SK-N-SH treated with all-trans-retinoic acid at 6 μM for 48 hours (cell line): Measurements from ENCODE around the gene MTX2.
"Not testable (repeated sequence)": the region's sequence is repeated elsewhere in the genome, so short reads cannot be mapped to it uniquely, and the experiment has no call there.

ENCODE experiments used
- ATAC-seq: fragments of 200-7000 bp; cut with Tn5 transposase; 3 replicates; pipeline ENCODE4 v1.9.1; 2020; ENCODE audit warnings: mild to moderate bottlenecking, moderate library complexity
- ARNTL ChIP-seq: fragments of 450-650 bp; formaldehyde crosslinking; IDR thresholded peaks from 2 replicates; pipeline ENCODE4 v1.5.0; 2020; ENCODE audit warnings: low read depth, mild to moderate bottlenecking, moderate library complexity, borderline replicate concordance
- BACH2 ChIP-seq: fragments of 250-450 bp; sonication (Bioruptor Pico); IDR thresholded peaks from 2 replicates; pipeline ENCODE4 v1.9.0; 2021; ENCODE audit warnings: mild to moderate bottlenecking, borderline replicate concordance
- CSDC2 ChIP-seq: fragments of 250-450 bp; sonication (Bioruptor Pico); IDR thresholded peaks from 2 replicates; pipeline ENCODE4 v1.5.0; 2020; ENCODE audit warnings: mild to moderate bottlenecking, moderate library complexity
- ESRRG ChIP-seq: fragments of 250-450 bp; sonication (Bioruptor Pico); IDR thresholded peaks from 2 replicates; pipeline ENCODE4 v1.6.1; 2021; ENCODE audit warnings: mild to moderate bottlenecking
- GLIS3 ChIP-seq: fragments of 250-450 bp; sonication (Bioruptor Pico); IDR thresholded peaks from 2 replicates; pipeline ENCODE4 v1.5.0; 2020; ENCODE audit warnings: mild to moderate bottlenecking, moderate library complexity
- ISL1 ChIP-seq: fragments of 250-450 bp; sonication (Bioruptor Pico); IDR thresholded peaks from 2 replicates; pipeline ENCODE4 v2.1.2; 2022; ENCODE audit warnings: mild to moderate bottlenecking, moderate library complexity
- OSR1 ChIP-seq: fragments of 250-450 bp; sonication (Bioruptor Pico); IDR thresholded peaks from 2 replicates; pipeline ENCODE4 v1.8.0; 2022; ENCODE audit warnings: moderate library complexity, mild to moderate bottlenecking, inconsistent platforms
- PPARA ChIP-seq: fragments of 250-450 bp; sonication (Bioruptor Pico); IDR thresholded peaks from 2 replicates; pipeline ENCODE4 v1.5.0; 2020; ENCODE audit warnings: mild to moderate bottlenecking, borderline replicate concordance
- RARB ChIP-seq: fragments of 250-450 bp; sonication (Bioruptor Pico); IDR thresholded peaks from 2 replicates; pipeline ENCODE4 v1.8.0; 2021; ENCODE audit warnings: mild to moderate bottlenecking, moderate library complexity
- SNAI2 ChIP-seq: fragments of 250-450 bp; sonication (Bioruptor Pico); IDR thresholded peaks from 2 replicates; pipeline ENCODE4 v1.5.0; 2020; ENCODE audit warnings: mild to moderate bottlenecking, moderate library complexity
- ZFP3 ChIP-seq: fragments of 250-450 bp; sonication (Bioruptor Pico); IDR thresholded peaks from 2 replicates; pipeline ENCODE4 v1.5.0; 2020; ENCODE audit warnings: mild to moderate bottlenecking, moderate library complexity
- ZNF565 ChIP-seq: fragments of 450-650 bp; formaldehyde crosslinking; conservative IDR thresholded peaks from 2 replicates; pipeline ENCODE4 v1.5.0; 2020; ENCODE audit warnings: low read depth, mild to moderate bottlenecking, moderate library complexity
- ZNF8 ChIP-seq: fragments of 450-650 bp; formaldehyde crosslinking; IDR thresholded peaks from 2 replicates; pipeline ENCODE4 v1.5.0; 2020; ENCODE audit warnings: mild to moderate bottlenecking, moderate library complexity
- TF ChIP-seq, protein P1 (sequence below): fragments of 250-450 bp; sonication (Bioruptor Pico); IDR thresholded peaks from 2 replicates; pipeline ENCODE4 v1.5.1; 2020; ENCODE audit warnings: low read depth, mild to moderate bottlenecking, moderate library complexity
- TF ChIP-seq, protein P2 (sequence below): fragments of 250-450 bp; sonication (Bioruptor Pico); IDR thresholded peaks from 2 replicates; pipeline ENCODE4 v1.8.0; 2020; ENCODE audit warnings: mild to moderate bottlenecking, moderate library complexity, borderline replicate concordance
- TF ChIP-seq, protein P3 (sequence below): fragments of 250-450 bp; sonication (Bioruptor Pico); IDR thresholded peaks from 2 replicates; pipeline ENCODE4 v1.8.0; 2021; ENCODE audit warnings: low read depth, mild to moderate bottlenecking, moderate library complexity, borderline replicate concordance
- TF ChIP-seq, protein P4 (sequence below): fragments of 250-450 bp; sonication (Bioruptor Pico); IDR thresholded peaks from 2 replicates; pipeline ENCODE4 v1.5.1; 2021; ENCODE audit warnings: mild to moderate bottlenecking, moderate library complexity
- TF ChIP-seq, protein P5 (sequence below): fragments of 250-450 bp; sonication (Bioruptor Pico); IDR thresholded peaks from 2 replicates; pipeline ENCODE4 v1.5.0; 2020; ENCODE audit warnings: mild to moderate bottlenecking, moderate library complexity

MTX2 gene

DNA sequence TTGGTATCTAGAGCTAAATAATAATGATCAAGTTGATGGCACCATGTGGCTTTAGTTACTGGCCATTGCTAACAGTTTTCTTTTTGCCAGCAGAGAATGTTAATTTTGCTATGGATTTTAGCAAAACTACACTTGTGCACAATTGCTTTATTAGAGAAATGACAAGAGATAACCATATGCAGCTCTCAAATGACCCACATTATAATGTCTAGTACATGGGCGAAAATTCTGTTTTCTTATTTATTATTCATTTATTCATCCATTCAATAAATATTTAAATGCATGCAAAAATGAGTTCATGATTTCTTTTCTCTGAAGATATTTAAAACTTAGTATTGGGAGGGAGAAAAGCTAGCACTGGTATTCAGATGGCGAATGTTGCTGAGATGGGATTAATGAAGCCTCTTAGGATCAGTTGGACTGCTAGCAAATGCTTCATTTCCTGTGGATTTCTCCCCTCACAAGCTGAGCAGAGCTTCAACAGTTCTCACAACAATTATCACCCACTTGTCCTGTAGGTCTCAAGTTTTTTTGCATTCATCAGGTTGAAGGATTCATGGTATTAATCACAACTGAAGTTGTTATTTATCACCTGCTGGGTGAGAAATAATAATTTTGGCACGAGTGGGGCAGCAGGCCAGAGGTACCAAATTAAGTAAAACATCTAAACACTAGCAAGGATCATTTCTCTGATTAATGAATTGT is 95.2 kb downstream of the MTX2 start:
- no peak for ATAC-seq

DNA sequence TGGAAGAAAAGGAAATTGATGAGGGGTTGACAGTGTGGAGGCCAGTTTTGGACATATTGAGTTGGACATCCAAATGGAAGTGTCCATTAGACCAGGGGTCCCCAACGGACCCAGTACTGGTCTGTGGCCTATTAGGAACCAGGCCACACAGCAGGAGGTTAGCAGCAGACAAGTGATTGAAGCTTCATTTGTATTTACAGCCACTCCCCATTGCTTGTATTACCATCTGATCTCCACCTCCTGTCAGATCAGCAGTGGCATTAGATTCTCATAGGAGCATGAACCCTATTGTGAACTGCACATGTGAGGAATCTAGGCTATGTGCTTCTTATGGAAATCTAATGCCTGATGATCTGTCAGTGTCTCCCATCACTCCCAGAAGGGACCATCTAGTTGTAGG is 99.1 kb downstream of the MTX2 start:
- TF ChIP-seq, protein P1, sequence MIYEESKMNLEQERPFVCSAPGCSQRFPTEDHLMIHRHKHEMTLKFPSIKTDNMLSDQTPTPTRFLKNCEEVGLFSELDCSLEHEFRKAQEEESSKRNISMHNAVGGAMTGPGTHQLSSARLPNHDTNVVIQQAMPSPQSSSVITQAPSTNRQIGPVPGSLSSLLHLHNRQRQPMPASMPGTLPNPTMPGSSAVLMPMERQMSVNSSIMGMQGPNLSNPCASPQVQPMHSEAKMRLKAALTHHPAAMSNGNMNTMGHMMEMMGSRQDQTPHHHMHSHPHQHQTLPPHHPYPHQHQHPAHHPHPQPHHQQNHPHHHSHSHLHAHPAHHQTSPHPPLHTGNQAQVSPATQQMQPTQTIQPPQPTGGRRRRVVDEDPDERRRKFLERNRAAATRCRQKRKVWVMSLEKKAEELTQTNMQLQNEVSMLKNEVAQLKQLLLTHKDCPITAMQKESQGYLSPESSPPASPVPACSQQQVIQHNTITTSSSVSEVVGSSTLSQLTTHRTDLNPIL (CRISPR knock-in tag): no peak
- no peak for TF ChIP-seq BACH2 (CRISPR knock-in tag)
- TF ChIP-seq CSDC2 (CRISPR knock-in tag): no peak
- TF ChIP-seq ISL1: no peak
- TF ChIP-seq GLIS3 (CRISPR knock-in tag): no peak
- TF ChIP-seq ZNF8 (CRISPR knock-in tag): no peak
- no peak for TF ChIP-seq ESRRG
- no peak for TF ChIP-seq SNAI2 (CRISPR knock-in tag)
- no peak for TF ChIP-seq PPARA
- TF ChIP-seq ARNTL: no peak
- TF ChIP-seq OSR1: no peak
- TF ChIP-seq, protein P2, sequence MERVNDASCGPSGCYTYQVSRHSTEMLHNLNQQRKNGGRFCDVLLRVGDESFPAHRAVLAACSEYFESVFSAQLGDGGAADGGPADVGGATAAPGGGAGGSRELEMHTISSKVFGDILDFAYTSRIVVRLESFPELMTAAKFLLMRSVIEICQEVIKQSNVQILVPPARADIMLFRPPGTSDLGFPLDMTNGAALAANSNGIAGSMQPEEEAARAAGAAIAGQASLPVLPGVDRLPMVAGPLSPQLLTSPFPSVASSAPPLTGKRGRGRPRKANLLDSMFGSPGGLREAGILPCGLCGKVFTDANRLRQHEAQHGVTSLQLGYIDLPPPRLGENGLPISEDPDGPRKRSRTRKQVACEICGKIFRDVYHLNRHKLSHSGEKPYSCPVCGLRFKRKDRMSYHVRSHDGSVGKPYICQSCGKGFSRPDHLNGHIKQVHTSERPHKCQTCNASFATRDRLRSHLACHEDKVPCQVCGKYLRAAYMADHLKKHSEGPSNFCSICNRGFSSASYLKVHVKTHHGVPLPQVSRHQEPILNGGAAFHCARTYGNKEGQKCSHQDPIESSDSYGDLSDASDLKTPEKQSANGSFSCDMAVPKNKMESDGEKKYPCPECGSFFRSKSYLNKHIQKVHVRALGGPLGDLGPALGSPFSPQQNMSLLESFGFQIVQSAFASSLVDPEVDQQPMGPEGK (CRISPR knock-in tag): no peak
- no peak for TF ChIP-seq ZNF565 (CRISPR knock-in tag)
- TF ChIP-seq, protein P3, sequence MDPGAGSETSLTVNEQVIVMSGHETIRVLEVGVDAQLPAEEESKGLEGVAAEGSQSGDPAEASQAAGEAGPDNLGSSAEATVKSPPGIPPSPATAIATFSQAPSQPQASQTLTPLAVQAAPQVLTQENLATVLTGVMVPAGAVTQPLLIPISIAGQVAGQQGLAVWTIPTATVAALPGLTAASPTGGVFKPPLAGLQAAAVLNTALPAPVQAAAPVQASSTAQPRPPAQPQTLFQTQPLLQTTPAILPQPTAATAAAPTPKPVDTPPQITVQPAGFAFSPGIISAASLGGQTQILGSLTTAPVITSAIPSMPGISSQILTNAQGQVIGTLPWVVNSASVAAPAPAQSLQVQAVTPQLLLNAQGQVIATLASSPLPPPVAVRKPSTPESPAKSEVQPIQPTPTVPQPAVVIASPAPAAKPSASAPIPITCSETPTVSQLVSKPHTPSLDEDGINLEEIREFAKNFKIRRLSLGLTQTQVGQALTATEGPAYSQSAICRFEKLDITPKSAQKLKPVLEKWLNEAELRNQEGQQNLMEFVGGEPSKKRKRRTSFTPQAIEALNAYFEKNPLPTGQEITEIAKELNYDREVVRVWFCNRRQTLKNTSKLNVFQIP (CRISPR knock-in tag): no peak
- no peak for TF ChIP-seq RARB
- no peak for ATAC-seq

More for the DNA sequence above, 95.2 kb downstream of the MTX2 start:
- TF ChIP-seq, protein P4, sequence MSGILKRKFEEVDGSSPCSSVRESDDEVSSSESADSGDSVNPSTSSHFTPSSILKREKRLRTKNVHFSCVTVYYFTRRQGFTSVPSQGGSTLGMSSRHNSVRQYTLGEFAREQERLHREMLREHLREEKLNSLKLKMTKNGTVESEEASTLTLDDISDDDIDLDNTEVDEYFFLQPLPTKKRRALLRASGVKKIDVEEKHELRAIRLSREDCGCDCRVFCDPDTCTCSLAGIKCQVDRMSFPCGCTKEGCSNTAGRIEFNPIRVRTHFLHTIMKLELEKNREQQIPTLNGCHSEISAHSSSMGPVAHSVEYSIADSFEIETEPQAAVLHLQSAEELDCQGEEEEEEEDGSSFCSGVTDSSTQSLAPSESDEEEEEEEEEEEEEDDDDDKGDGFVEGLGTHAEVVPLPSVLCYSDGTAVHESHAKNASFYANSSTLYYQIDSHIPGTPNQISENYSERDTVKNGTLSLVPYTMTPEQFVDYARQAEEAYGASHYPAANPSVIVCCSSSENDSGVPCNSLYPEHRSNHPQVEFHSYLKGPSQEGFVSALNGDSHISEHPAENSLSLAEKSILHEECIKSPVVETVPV (CRISPR knock-in tag): no peak
- TF ChIP-seq CSDC2 (CRISPR knock-in tag) (no peak), ISL1 (no peak), SNAI2 (CRISPR knock-in tag) (no peak), ZNF8 (CRISPR knock-in tag) (no peak), OSR1 (no peak), ZFP3 (CRISPR knock-in tag) (no peak), ESRRG (no peak)
- TF ChIP-seq, protein P1 (CRISPR knock-in tag): no peak
- TF ChIP-seq, protein P5, sequence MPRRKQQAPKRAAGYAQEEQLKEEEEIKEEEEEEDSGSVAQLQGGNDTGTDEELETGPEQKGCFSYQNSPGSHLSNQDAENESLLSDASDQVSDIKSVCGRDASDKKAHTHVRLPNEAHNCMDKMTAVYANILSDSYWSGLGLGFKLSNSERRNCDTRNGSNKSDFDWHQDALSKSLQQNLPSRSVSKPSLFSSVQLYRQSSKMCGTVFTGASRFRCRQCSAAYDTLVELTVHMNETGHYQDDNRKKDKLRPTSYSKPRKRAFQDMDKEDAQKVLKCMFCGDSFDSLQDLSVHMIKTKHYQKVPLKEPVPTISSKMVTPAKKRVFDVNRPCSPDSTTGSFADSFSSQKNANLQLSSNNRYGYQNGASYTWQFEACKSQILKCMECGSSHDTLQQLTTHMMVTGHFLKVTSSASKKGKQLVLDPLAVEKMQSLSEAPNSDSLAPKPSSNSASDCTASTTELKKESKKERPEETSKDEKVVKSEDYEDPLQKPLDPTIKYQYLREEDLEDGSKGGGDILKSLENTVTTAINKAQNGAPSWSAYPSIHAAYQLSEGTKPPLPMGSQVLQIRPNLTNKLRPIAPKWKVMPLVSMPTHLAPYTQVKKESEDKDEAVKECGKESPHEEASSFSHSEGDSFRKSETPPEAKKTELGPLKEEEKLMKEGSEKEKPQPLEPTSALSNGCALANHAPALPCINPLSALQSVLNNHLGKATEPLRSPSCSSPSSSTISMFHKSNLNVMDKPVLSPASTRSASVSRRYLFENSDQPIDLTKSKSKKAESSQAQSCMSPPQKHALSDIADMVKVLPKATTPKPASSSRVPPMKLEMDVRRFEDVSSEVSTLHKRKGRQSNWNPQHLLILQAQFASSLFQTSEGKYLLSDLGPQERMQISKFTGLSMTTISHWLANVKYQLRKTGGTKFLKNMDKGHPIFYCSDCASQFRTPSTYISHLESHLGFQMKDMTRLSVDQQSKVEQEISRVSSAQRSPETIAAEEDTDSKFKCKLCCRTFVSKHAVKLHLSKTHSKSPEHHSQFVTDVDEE (CRISPR knock-in tag): no peak

DNA sequence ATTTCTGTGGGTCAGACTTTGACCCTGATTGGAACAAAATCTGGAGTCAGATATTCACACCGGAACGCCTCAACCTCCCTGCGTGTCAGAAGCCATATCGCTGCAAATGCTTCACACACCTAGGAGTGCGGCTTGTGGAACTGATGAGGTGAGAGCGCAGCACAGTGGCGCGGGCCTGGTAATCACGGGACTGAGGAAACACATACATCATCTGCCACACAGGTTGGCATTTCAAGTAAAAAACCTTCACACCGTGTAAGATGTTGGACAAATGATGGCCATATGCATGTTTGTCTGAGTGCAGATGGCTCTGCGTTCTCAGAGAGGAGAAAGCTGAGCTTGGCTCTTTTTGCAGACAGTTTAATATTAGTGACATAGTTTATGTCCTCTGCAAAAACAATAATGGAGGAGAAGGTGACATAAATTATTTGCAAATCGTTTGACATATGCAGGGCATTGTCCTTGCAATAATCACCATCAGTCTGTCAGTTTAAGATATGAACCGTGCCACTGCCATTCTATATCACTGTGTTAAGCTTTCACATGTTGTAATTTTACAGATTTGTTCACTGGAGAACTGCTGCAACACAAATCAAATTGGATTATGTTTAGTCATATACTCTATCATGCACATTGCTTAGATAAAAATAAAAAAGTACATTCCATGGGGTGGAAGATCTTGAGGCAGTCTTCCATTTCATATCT is 101.4 kb downstream of the MTX2 start:
- no peak for ATAC-seq
- TF ChIP-seq ISL1 (peak; percentile 52), GLIS3 (CRISPR knock-in tag) (no peak)
- TF ChIP-seq, protein P2 (CRISPR knock-in tag): no peak

DNA sequence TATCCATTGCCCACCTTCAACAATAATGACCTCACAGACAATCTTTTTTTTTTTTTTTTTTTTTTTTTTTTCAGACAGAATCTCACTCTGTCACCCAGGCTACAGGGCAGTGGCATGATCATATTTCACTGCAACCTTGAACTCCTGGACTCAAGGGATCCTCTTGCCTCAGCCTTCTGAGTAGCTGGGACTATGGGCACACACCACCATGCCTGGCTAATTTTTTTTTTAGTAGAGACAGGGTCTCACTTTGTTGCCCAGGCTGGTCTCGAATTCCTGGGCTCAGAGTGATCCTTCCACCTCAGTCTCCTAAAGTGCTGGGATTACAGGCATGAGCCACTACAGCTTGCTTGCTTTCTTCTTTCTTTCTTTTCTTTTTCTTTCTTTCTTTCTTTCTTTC is 103.9 kb downstream of the MTX2 start:
- not testable (repeated sequence) for ATAC-seq
